Keratinocyte (primary cell): ENCODE data around the gene USP37. TPM values are rescaled to one million over a fixed set of nuclear protein-coding genes. Genes with fewer than 3 reads are reported as not detected.

Experiments used
- DNase-seq: peaks from one replicate; pipeline ENCODE4 v3.0.0-alpha.2; 2011; ENCODE audit warnings: low read depth, missing footprints, low spot score
- FAIRE-seq: peaks from 2 replicates; lab custom pipeline; 2011; peaks lifted over from hg19 to GRCh38; lab: Jason Lieb, UNC
- H2AFZ ChIP-seq: 2 replicates; pipeline ENCODE4 v1.6.0; 2012; ENCODE audit warnings: low read length, control low read depth, inconsistent platforms; ENCODE audit not compliant: control insufficient read depth
- H3K27ac ChIP-seq: 2 replicates; pipeline ENCODE4 v1.5.1; 2011; ENCODE audit warnings: low read length; ENCODE audit not compliant: control insufficient read depth, insufficient read depth
- H3K27me3 ChIP-seq: 3 replicates; pipeline ENCODE4 v1.6.0; 2011; ENCODE audit warnings: low read length; ENCODE audit not compliant: control insufficient read depth, insufficient read depth; ENCODE audit errors: extremely low read depth
- H3K36me3 ChIP-seq, 2 experiments: 2 replicates in 1 of 2; 3 replicates in 1 of 2; pipeline ENCODE4 v1.5.1; 2011; ENCODE audit warnings: low read length in 2 of 2, mild to moderate bottlenecking in 1 of 2; ENCODE audit not compliant: control insufficient read depth in 2 of 2, insufficient read depth in 2 of 2; ENCODE audit errors: extremely low read depth in 1 of 2
- H3K4me1 ChIP-seq: 3 replicates; pipeline ENCODE4 v1.5.1; 2011; ENCODE audit warnings: low read length; ENCODE audit not compliant: control insufficient read depth, insufficient read depth; ENCODE audit errors: extremely low read depth
- H3K4me2 ChIP-seq: 3 replicates; pipeline ENCODE4 v1.6.0; 2011; ENCODE audit warnings: low read depth, low read length; ENCODE audit not compliant: control insufficient read depth, insufficient read depth; ENCODE audit errors: extremely low read depth
- H3K4me3 ChIP-seq, 3 experiments: fragments of 200-600 bp in 1 of 3; sonication (generic) in 1 of 3; 2 replicates in 2 of 3; 3 replicates in 1 of 3; pipeline ENCODE4 v1.5.1; 2011 to 2016; ENCODE audit warnings: low read length in 3 of 3, mild to moderate bottlenecking in 3 of 3, control low read depth in 2 of 3, inconsistent platforms in 1 of 3, low read depth in 1 of 3, mixed read lengths in 1 of 3, mixed run types in 1 of 3, moderate library complexity in 1 of 3; ENCODE audit not compliant: control insufficient read depth in 2 of 3, insufficient read depth in 2 of 3; ENCODE audit errors: extremely low read depth in 1 of 3
- H3K79me2 ChIP-seq: 2 replicates; pipeline ENCODE4 v1.6.0; 2012; ENCODE audit warnings: low read length; ENCODE audit not compliant: control insufficient read depth, insufficient read depth
- H3K9ac ChIP-seq: 3 replicates; pipeline ENCODE4 v1.6.0; 2011; ENCODE audit warnings: low read length; ENCODE audit not compliant: control insufficient read depth, insufficient read depth; ENCODE audit errors: extremely low read depth
- H3K9me1 ChIP-seq: 3 replicates; pipeline ENCODE4 v1.6.0; 2011; ENCODE audit warnings: low read length; ENCODE audit not compliant: control insufficient read depth, insufficient read depth; ENCODE audit errors: extremely low read depth
- H3K9me3 ChIP-seq: 2 replicates; pipeline ENCODE4 v1.5.1; 2012; ENCODE audit warnings: low read depth, low read length; ENCODE audit not compliant: control insufficient read depth
- H4K20me1 ChIP-seq: 3 replicates; pipeline ENCODE4 v1.6.0; 2011; ENCODE audit warnings: low read length; ENCODE audit not compliant: control insufficient read depth, insufficient read depth; ENCODE audit errors: extremely low read depth
- CTCF ChIP-seq, 3 experiments: IDR thresholded peaks in 1 of 3; conservative IDR thresholded peaks in 1 of 3; optimal IDR thresholded peaks in 1 of 3; 2 replicates in 2 of 3; 3 replicates in 1 of 3; pipeline versions ENCODE3 to v1.5.1; 2011; ENCODE audit warnings: low read length in 3 of 3, mild to moderate bottlenecking in 3 of 3, moderate library complexity in 2 of 3, control low read depth in 1 of 3, inconsistent platforms in 1 of 3; ENCODE audit not compliant: insufficient read depth in 2 of 3; ENCODE audit errors: extremely low read depth in 1 of 3
- EZH2 ChIP-seq: IDR thresholded peaks from one replicate; pipeline ENCODE4 v1.6.1; 2012; ENCODE audit warnings: inconsistent platforms, mild to moderate bottlenecking, low read length, moderate library complexity
- dilution Hi-C: fragments of 300-500 bp; cut with MboI; formaldehyde crosslinking; loops from one replicate; pipeline ENCODE4 v1.7.0; 2020; ENCODE audit warnings: low sequenced_read_pairs; ENCODE audit not compliant: extremely low pct_ligation_motif_present
- polyA plus RNA-seq, 5 experiments: library from polyadenylated mRNA; depleted of rRNA in 3 of 5; stranded (reverse) in 3 of 5; stranded (forward) in 1 of 5; unstranded in 1 of 5; fragments of >200 nt; gene quantifications; 1 replicate in 1 of 5; 2 replicates in 3 of 5; 3 replicates in 1 of 5; pipeline versions ENCODE4 v1.2.1 to v1.2.3, GENCODE V29; 2011 to 2012; ENCODE audit warnings: missing spikeins in 2 of 5, low read depth in 1 of 5, low replicate concordance in 1 of 5

The USP37 gene
- polyA plus RNA-seq, 1 donor (not counting 4 experiments of a cell fraction or from before 2014, with no cell fraction given): 4.2 TPM

DNA sequence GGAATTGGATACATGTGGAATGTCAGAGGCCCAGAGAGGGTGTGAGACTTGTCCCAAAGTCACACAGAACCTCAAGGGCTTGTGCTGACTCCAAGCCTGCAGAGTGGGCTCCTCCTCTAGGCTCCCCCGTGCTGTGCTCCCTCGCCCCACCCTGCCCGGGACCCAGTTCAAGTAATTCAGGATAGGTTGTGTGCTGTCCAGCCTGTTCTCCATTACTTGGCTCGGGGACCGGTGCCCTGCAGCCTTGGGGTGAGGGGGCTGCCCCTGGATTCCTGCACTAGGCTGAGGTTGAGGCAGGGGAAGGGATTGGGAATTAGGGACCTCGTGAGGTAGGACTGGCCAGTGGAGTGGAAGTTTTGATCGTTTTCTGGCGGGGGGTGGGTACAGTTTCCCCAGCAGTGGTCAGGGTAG lies 165.7 kb downstream of the USP37 start:
- H3K4me3 ChIP-seq: no peak overlapping the region
- H3K4me2 ChIP-seq: no peak overlapping the region
- peaks cover 12 to 13% of the 10 kb centered on the region in 2 experiments for H3K36me3 ChIP-seq
- no peak overlapping the region for H3K9ac ChIP-seq
- no peak overlapping the region for H3K27ac ChIP-seq
- no peaks in the 10 kb centered on the region for H3K9me3 ChIP-seq
- no peaks in the 10 kb centered on the region for H3K27me3 ChIP-seq
- dilution Hi-C loops: no loop called here
- H3K79me2 ChIP-seq: peaks cover 26% of the 10 kb centered on the region
- peaks cover 34% of the 10 kb centered on the region for H3K4me1 ChIP-seq
- FAIRE-seq: no peak
- no peak for TF ChIP-seq EZH2
- no peak for TF ChIP-seq CTCF (optimal IDR thresholded peaks at IDR 0.05 in 1 of 3, IDR thresholded peaks at IDR 0.05 in 1 of 3, conservative IDR thresholded peaks at IDR 0.05 in 1 of 3; ENCODE audit: extremely low read depth in 1 of 3, insufficient read depth in 2 of 3, low read length in 3 of 3)
- no peaks in the 10 kb centered on the region for H4K20me1 ChIP-seq
- H2AFZ ChIP-seq: no peak overlapping the region
- DNase-seq: no peak
- no peaks in the 10 kb centered on the region for H3K9me1 ChIP-seq

- FAIRE-seq: no peak
- no peak overlapping the region for H3K27ac ChIP-seq
These were observed 166.3 kb downstream of the USP37 start for GRCh38 chr2:218401890-218402289.

More at GRCh38 chr2:218401890-218402289, 166.3 kb downstream of the USP37 start:
- Histone ChIP-seq H3K27me3 (no peaks in the 10 kb centered on the region), H3K4me1 (peaks cover 34% of the 10 kb centered on the region), H2AFZ (no peak overlapping the region), H3K9ac (no peak overlapping the region), H3K4me3 (peak overlapping the region in 1 of 3 experiments; percentile 70), H3K9me3 (no peaks in the 10 kb centered on the region), H3K4me2 (peak overlapping the region; percentile 85), H3K79me2 (peaks cover 26% of the 10 kb centered on the region), H3K36me3 (peaks cover 12 to 13% of the 10 kb centered on the region in 2 experiments), H3K9me1 (no peaks in the 10 kb centered on the region), H4K20me1 (no peaks in the 10 kb centered on the region)
- TF ChIP-seq EZH2: no peak
- no peak for TF ChIP-seq CTCF (optimal IDR thresholded peaks at IDR 0.05 in 1 of 3, IDR thresholded peaks at IDR 0.05 in 1 of 3, conservative IDR thresholded peaks at IDR 0.05 in 1 of 3; ENCODE audit: extremely low read depth in 1 of 3, insufficient read depth in 2 of 3, low read length in 3 of 3)
- dilution Hi-C loops: no loop called here
- DNase-seq: no peak
